GM23338 (cell line): ENCODE results near the gene CYP4F22. TPM values are rescaled to one million over a fixed set of nuclear protein-coding genes. Genes with fewer than 3 reads are reported as not detected.

Experiments
- ATAC-seq: fragments of 200-7000 bp; cut with Tn5 transposase; 3 replicates; pipeline ENCODE4 v1.9.1; 2020
- DNase-seq: peaks from one replicate; pipeline ENCODE4 v3.0.0-alpha.2; 2015; ENCODE audit warnings: low spot score
- H2AFZ ChIP-seq: fragments of 200-600 bp; sonication (generic); 2 replicates; pipeline ENCODE4 v1.8.0; 2016; ENCODE audit warnings: antibody characterized with exemption, mild to moderate bottlenecking, moderate library complexity
- H3F3A ChIP-seq: fragments of 200-600 bp; sonication (generic); replicated peaks from 2 replicates; pipeline ENCODE4 v1.8.0; 2017; ENCODE audit warnings: antibody characterized with exemption, mixed run types, low read depth
- H3K27ac ChIP-seq: fragments of 200-600 bp; sonication (generic); 2 replicates; pipeline ENCODE4 v1.6.1; 2016; ENCODE audit warnings: low read depth
- H3K27me3 ChIP-seq: fragments of 200-600 bp; sonication (generic); 2 replicates; pipeline ENCODE4 v1.8.0; 2016; ENCODE audit warnings: mild to moderate bottlenecking, mixed run types, moderate library complexity; ENCODE audit not compliant: insufficient read depth
- H3K36me3 ChIP-seq: fragments of 200-600 bp; sonication (generic); 2 replicates; pipeline ENCODE4 v1.8.0; 2016; ENCODE audit warnings: mild to moderate bottlenecking; ENCODE audit not compliant: insufficient read depth
- H3K4me1 ChIP-seq: fragments of 200-600 bp; sonication (generic); 2 replicates; pipeline ENCODE4 v1.8.0; 2016; ENCODE audit warnings: mild to moderate bottlenecking, moderate library complexity; ENCODE audit not compliant: insufficient read depth
- H3K4me2 ChIP-seq: fragments of 200-600 bp; sonication (generic); 2 replicates; pipeline ENCODE4 v1.7.1; 2017; ENCODE audit warnings: mixed run types
- H3K4me3 ChIP-seq: fragments of 200-600 bp; sonication (generic); 2 replicates; pipeline ENCODE4 v1.6.1; 2016; ENCODE audit warnings: mixed run types
- H3K79me2 ChIP-seq: fragments of 200-600 bp; sonication (generic); replicated peaks from 2 replicates; pipeline ENCODE4 v1.8.0; 2017; ENCODE audit warnings: mild to moderate bottlenecking; ENCODE audit not compliant: insufficient read depth
- H3K9me2 ChIP-seq: fragments of 200-600 bp; sonication (generic); 2 replicates; pipeline ENCODE4 v1.8.0; 2017; ENCODE audit not compliant: insufficient read depth
- H4K20me1 ChIP-seq: fragments of 200-600 bp; sonication (generic); replicated peaks from 2 replicates; pipeline ENCODE4 v1.8.0; 2017; ENCODE audit warnings: mild to moderate bottlenecking; ENCODE audit not compliant: insufficient read depth
- H3K27ac Mint-ChIP-seq: 2 replicates; pipeline ENCODE4 v1.8.0; 2020; ENCODE audit warnings: inconsistent platforms, mild to moderate bottlenecking, moderate library complexity, mixed read lengths
- H3K27me3 Mint-ChIP-seq: 3 replicates; pipeline ENCODE4 v1.8.0; 2022; ENCODE audit warnings: low read depth, mild to moderate bottlenecking, moderate library complexity, mixed read lengths, inconsistent platforms; ENCODE audit not compliant: insufficient read depth, poor library complexity
- H3K36me3 Mint-ChIP-seq: 3 replicates; pipeline ENCODE4 v1.8.0; 2021; ENCODE audit warnings: low read depth, mild to moderate bottlenecking, inconsistent platforms, moderate library complexity, mixed read lengths
- H3K4me1 Mint-ChIP-seq: 3 replicates; pipeline ENCODE4 v1.8.0; 2020; ENCODE audit warnings: mild to moderate bottlenecking, inconsistent platforms, mixed read lengths
- H3K4me3 Mint-ChIP-seq: 3 replicates; pipeline ENCODE4 v1.8.0; 2021; ENCODE audit warnings: moderate library complexity, mild to moderate bottlenecking, inconsistent platforms, mixed read lengths
- H3K9me3 Mint-ChIP-seq: 3 replicates; pipeline ENCODE4 v1.8.0; 2020; ENCODE audit warnings: moderate library complexity, mild to moderate bottlenecking, inconsistent platforms, mixed read lengths
- CREB1 ChIP-seq: fragments of 250-450 bp; sonication (Bioruptor Pico); IDR thresholded peaks from 2 replicates; pipeline ENCODE4 v1.5.0; 2020; ENCODE audit warnings: low read depth, mild to moderate bottlenecking, moderate library complexity
- EZH2 ChIP-seq: fragments of 200-600 bp; sonication (generic); IDR thresholded peaks from one replicate; pipeline ENCODE4 v1.8.0; 2017; ENCODE audit warnings: antibody characterized with exemption, mild to moderate bottlenecking, low read depth; ENCODE audit not compliant: unreplicated experiment
- EZH2phosphoT487 ChIP-seq: fragments of 200-600 bp; sonication (generic); IDR thresholded peaks from one replicate; pipeline ENCODE4 v1.8.1; 2018; ENCODE audit warnings: antibody characterized with exemption; ENCODE audit not compliant: unreplicated experiment
- JUNB ChIP-seq: IDR thresholded peaks from one replicate; pipeline ENCODE4 v1.6.1; 2016; ENCODE audit warnings: antibody characterized with exemption; ENCODE audit not compliant: unreplicated experiment
- POLR2AphosphoS5 ChIP-seq: IDR thresholded peaks from 2 replicates; pipeline ENCODE4 v1.6.1; 2016; ENCODE audit warnings: antibody characterized with exemption, low read depth
- ZNF331 ChIP-seq: fragments of 250-450 bp; sonication (Bioruptor Pico); IDR thresholded peaks from 2 replicates; pipeline ENCODE4 v1.5.0; 2020; ENCODE audit warnings: low read depth, mild to moderate bottlenecking, moderate library complexity
- ZNF462 ChIP-seq: fragments of 250-450 bp; sonication (Bioruptor Pico); IDR thresholded peaks from 2 replicates; pipeline ENCODE4 v1.5.0; 2020; ENCODE audit warnings: mild to moderate bottlenecking, moderate library complexity
- polyA plus RNA-seq: library from polyadenylated mRNA; unstranded; fragments of >200 nt; fragmentation: Nextera tagmentation; extraction: Ambion mirVana; gene quantifications from 2 replicates; pipeline ENCODE4 v1.2.1, GENCODE V29; 2016
- total RNA-seq: library from RNA; depleted of rRNA; stranded (reverse); fragments of >200 nt; shearing (Covaris generic); gene quantifications from 2 replicates; pipeline ENCODE4 v1.2.3, GENCODE V29; 2014
- TF ChIP-seq, protein P1 (sequence below): IDR thresholded peaks from one replicate; pipeline ENCODE4 v1.6.1; 2018; ENCODE audit warnings: antibody characterized with exemption; ENCODE audit not compliant: unreplicated experiment
- TF ChIP-seq, protein P2 (sequence below), 2 experiments: fragments of 200-600 bp in 1 of 2; sonication (generic) in 1 of 2; conservative IDR thresholded peaks; 2 replicates each; pipeline versions ENCODE4 v1.5.1 to v1.6.1; 2016 to 2017; ENCODE audit warnings: antibody characterized with exemption in 2 of 2, low read depth in 2 of 2, mild to moderate bottlenecking in 2 of 2, moderate library complexity in 1 of 2

CYP4F22 gene
- total and polyA plus RNA-seq, 2 experiments from 2014 or later = 0.24 to 1.5 TPM

DNA sequence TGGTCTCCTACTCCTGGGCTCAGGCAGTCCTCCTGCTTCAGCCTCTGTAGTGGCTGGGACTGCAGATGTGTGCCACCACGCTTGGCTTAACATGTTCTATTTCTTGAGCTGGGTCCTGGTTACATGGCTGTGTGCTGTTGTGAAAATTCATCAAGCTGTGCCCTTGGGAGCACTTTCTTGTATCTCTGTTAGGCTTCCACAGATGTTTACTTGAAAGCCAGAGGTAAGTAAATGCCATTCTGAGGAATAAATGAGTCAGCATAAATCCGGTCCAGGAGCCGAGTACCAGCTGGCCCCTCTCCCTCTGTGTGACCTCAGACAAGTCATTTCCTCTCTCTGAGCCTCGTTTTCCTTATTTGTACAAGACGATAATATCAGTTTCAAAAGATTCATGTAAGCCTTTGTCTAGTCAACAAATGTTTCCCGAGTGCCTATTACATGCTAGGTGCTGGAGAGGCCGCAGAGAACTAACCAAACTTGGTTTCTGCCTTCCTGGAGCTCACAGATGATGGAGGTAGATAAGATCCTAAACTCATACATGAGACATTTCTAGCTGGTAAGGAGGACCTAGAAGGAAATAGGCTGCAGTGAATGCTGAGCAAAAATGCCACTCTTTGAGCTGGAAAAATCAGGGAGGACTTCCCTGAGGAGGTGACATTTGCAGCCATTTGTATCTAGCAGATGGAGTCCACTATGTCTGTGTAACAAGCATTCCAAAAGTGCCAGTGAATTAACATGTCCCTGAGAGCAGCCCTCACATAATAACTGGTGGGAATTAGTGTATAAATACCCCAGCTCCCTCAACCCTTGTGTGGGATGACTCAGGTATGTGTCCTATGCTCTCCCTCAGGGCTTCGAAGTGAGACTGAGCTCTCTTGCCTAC is 41.2 kb upstream of the CYP4F22 start:
- no peaks in the 10 kb centered on the region for H3K36me3 Mint-ChIP-seq
- Histone ChIP-seq H2AFZ (no peak overlapping the region), H3K4me1 (no peaks in the 10 kb centered on the region; the same call in 1 of the 2 replicates), H3F3A (no peaks in the 10 kb centered on the region; the same call in 1 of the 2 replicates), H3K27me3 (peaks cover 55% of the 10 kb centered on the region), H3K79me2 (no peaks in the 10 kb centered on the region), H3K4me2 (no peak overlapping the region), H3K27ac (no peak overlapping the region), H3K4me3 (no peak overlapping the region), H3K9me2 (no peaks in the 10 kb centered on the region), H4K20me1 (no peaks in the 10 kb centered on the region), H3K36me3 (no peaks in the 10 kb centered on the region)
- H3K4me1 Mint-ChIP-seq = peaks cover 5% of the 10 kb centered on the region; the same call in 2 of the 3 replicates
- no peak overlapping the region for H3K4me3 Mint-ChIP-seq
- peaks cover 40% of the 10 kb centered on the region for H3K27me3 Mint-ChIP-seq
- ATAC-seq = no peak
- H3K27ac Mint-ChIP-seq = no peak overlapping the region
- peaks cover 12% of the 10 kb centered on the region; the same call in 2 of the 3 replicates for H3K9me3 Mint-ChIP-seq
- DNase-seq = no peak
- TF ChIP-seq, protein P1, sequence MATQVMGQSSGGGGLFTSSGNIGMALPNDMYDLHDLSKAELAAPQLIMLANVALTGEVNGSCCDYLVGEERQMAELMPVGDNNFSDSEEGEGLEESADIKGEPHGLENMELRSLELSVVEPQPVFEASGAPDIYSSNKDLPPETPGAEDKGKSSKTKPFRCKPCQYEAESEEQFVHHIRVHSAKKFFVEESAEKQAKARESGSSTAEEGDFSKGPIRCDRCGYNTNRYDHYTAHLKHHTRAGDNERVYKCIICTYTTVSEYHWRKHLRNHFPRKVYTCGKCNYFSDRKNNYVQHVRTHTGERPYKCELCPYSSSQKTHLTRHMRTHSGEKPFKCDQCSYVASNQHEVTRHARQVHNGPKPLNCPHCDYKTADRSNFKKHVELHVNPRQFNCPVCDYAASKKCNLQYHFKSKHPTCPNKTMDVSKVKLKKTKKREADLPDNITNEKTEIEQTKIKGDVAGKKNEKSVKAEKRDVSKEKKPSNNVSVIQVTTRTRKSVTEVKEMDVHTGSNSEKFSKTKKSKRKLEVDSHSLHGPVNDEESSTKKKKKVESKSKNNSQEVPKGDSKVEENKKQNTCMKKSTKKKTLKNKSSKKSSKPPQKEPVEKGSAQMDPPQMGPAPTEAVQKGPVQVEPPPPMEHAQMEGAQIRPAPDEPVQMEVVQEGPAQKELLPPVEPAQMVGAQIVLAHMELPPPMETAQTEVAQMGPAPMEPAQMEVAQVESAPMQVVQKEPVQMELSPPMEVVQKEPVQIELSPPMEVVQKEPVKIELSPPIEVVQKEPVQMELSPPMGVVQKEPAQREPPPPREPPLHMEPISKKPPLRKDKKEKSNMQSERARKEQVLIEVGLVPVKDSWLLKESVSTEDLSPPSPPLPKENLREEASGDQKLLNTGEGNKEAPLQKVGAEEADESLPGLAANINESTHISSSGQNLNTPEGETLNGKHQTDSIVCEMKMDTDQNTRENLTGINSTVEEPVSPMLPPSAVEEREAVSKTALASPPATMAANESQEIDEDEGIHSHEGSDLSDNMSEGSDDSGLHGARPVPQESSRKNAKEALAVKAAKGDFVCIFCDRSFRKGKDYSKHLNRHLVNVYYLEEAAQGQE = no peak
- no peak for TF ChIP-seq EZH2
- no peak for TF ChIP-seq ZNF462
- TF ChIP-seq ZNF331 (CRISPR knock-in tag) = no peak
- TF ChIP-seq, protein P2, sequence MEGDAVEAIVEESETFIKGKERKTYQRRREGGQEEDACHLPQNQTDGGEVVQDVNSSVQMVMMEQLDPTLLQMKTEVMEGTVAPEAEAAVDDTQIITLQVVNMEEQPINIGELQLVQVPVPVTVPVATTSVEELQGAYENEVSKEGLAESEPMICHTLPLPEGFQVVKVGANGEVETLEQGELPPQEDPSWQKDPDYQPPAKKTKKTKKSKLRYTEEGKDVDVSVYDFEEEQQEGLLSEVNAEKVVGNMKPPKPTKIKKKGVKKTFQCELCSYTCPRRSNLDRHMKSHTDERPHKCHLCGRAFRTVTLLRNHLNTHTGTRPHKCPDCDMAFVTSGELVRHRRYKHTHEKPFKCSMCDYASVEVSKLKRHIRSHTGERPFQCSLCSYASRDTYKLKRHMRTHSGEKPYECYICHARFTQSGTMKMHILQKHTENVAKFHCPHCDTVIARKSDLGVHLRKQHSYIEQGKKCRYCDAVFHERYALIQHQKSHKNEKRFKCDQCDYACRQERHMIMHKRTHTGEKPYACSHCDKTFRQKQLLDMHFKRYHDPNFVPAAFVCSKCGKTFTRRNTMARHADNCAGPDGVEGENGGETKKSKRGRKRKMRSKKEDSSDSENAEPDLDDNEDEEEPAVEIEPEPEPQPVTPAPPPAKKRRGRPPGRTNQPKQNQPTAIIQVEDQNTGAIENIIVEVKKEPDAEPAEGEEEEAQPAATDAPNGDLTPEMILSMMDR (conservative IDR thresholded peaks at IDR 0.05; ENCODE audit: low read depth in 2 of 2) = no peak
- no peak for TF ChIP-seq CREB1 (CRISPR knock-in tag)
- no peak for TF ChIP-seq POLR2AphosphoS5
- no peak for TF ChIP-seq EZH2phosphoT487
- TF ChIP-seq JUNB = no peak
